Ovary (tissue), 9 donors: Measurements from ENCODE around the gene CTTN. TPM values are rescaled to one million over a fixed set of nuclear protein-coding genes. Genes with fewer than 3 reads are reported as not detected.

Experiments used
- DNase-seq, 5 donors: peaks; one replicate each; pipeline ENCODE4 v3.0.0-alpha.2; 2019 to 2020
- H3K27ac ChIP-seq, 2 donors: fragments of 200-600 bp; one replicate each; pipeline versions ENCODE4 v1.5.1 to v1.8.0; 2019 to 2022
- H3K27me3 ChIP-seq: fragments of 200-600 bp; one replicate; pipeline ENCODE4 v1.8.0; 2022
- H3K36me3 ChIP-seq: fragments of 200-600 bp; sonication (generic); one replicate; pipeline ENCODE4 v1.5.1; 2019
- H3K4me1 ChIP-seq: one replicate; pipeline ENCODE4 v1.8.1; 2013; ENCODE audit warnings: mild to moderate bottlenecking, moderate library complexity; ENCODE audit not compliant: insufficient read depth
- H3K4me3 ChIP-seq: fragments of 200-600 bp; sonication (generic); one replicate; pipeline ENCODE4 v1.5.1; 2017
- H3K9me3 ChIP-seq, 2 donors: fragments of 200-600 bp in 1 of 2; sonication (generic) in 1 of 2; one replicate each; pipeline versions ENCODE4 v1.5.1 to v1.8.1; 2013 to 2019; ENCODE audit warnings: mild to moderate bottlenecking in 1 of 2, moderate library complexity in 1 of 2
- CTCF ChIP-seq, 3 donors: fragments of 450-650 bp in 2 of 3; fragments of 200-600 bp in 1 of 3; IDR thresholded peaks; one replicate each; pipeline versions ENCODE4 v1.5.1 to v1.8.0; 2016 to 2022; ENCODE audit warnings: antibody characterized with exemption in 3 of 3, mild to moderate bottlenecking in 1 of 3
- EP300 ChIP-seq: sonication (generic); formaldehyde crosslinking; IDR thresholded peaks from one replicate; pipeline ENCODE4 v1.6.1; 2017; ENCODE audit warnings: antibody characterized with exemption
- POLR2A ChIP-seq: fragments of 450-650 bp; IDR thresholded peaks from one replicate; pipeline ENCODE4 v1.6.1; 2017; ENCODE audit warnings: antibody characterized with exemption, mild to moderate bottlenecking, moderate library complexity
- WGBS, 3 donors: extraction: QIAGEN DNeasy Blood & Tissue Kit in 1 of 3; methylation state at CpG; one replicate each; pipeline versions ENCODE4 v1.1.5 to v1.1.7; 2013 to 2017; 5-methylcytosine and 5-hydroxymethylcytosine counted together
- intact Hi-C, 4 donors: fragments of 100-400 bp; cut with DNase I; formaldehyde crosslinking; loops; one replicate each; pipeline versions ENCODE4 v1.11.0 to v1.15.1; 2022 to 2023
- polyA plus RNA-seq, 2 donors: library from polyadenylated mRNA; stranded (reverse); fragments of 200-250 nt in 1 of 2; fragments of 350-450 nt in 1 of 2; fragmentation: Illumina TruSeq in 1 of 2; extraction: RNeasy Lipid Tissue Mini Kit (QIAGEN cat#74804) in 1 of 2; gene quantifications; one replicate each; pipeline ENCODE4 v1.2.3, GENCODE V29; 2013 to 2014
- total RNA-seq, 7 donors: library from RNA; depleted of rRNA in 2 of 7; stranded (reverse); fragments of >200 nt in 2 of 7; fragmentation: NEBNext Ultra II Directional in 3 of 7; extraction: Animal tissue kit (Norgen Biotek cat#: 25700) in 3 of 7; gene quantifications; one replicate each; pipeline versions ENCODE4 v1.1.0 to v1.2.4, GENCODE V29; 2016 to 2023
- donor health status: DM: no; HTN: no; CAD: no; lungs with moderate emphysema.
- donor health status: DM: no; HTN: no; CAD: no.
- donor health status: Bipolar disorder and iron deficiency.
- donor health status: DM: yes; HTN: yes; CAD: no.
- donor health status: DM: no; HTN: no; CAD: no.
- donor health status: DM: yes; HTN: yes; CAD: no.

CTTN gene
- total and polyA plus RNA-seq, 9 donors: 129 to 321 (median 205) TPM

- intact Hi-C loops: no loop called here
- no peak for DNase-seq
- no peak overlapping the region for H3K27ac ChIP-seq
- H3K9me3 ChIP-seq: no peaks in the 10 kb centered on the region
- H3K27me3 ChIP-seq: no peaks in the 10 kb centered on the region
- H3K4me1 ChIP-seq: peaks cover 3% of the 10 kb centered on the region
- 68 to 76% (median 75%) methylated on average over 9 of the region's 9 CpGs for WGBS, 3 donors
- H3K36me3 ChIP-seq: no peaks in the 10 kb centered on the region
- TF ChIP-seq EP300 (no peak), POLR2A (no peak), CTCF (IDR thresholded peaks at IDR 0.05) (no peak)
- H3K4me3 ChIP-seq: no peak overlapping the region
These were observed 19.7 kb upstream of the CTTN start for GRCh38 chr11:70378506-70379134.

GRCh38 chr11:70381350-70381749 lies 17.0 kb upstream of the CTTN start:
- Histone ChIP-seq H3K4me3 (no peak overlapping the region), H3K36me3 (no peaks in the 10 kb centered on the region), H3K9me3 (no peaks in the 10 kb centered on the region), H3K27me3 (no peaks in the 10 kb centered on the region), H3K4me1 (peaks cover 3% of the 10 kb centered on the region), H3K27ac (peak overlapping the region in 1 of 2 donors; percentile 48)
- no peak for TF ChIP-seq CTCF (IDR thresholded peaks at IDR 0.05)
- no peak for TF ChIP-seq POLR2A
- no peak for TF ChIP-seq EP300
- no peak for DNase-seq
- WGBS, 3 donors: 90 to 94% (median 93%) methylated on average over 8 of the region's 8 CpGs
- intact Hi-C loops: no loop called here

GRCh38 chr11:70381872-70382861 lies 16.2 kb upstream of the CTTN start:
- H3K27ac ChIP-seq: peak overlapping the region in 1 of 2 donors; percentile 48
- intact Hi-C loops: no loop called here
- no peaks in the 10 kb centered on the region for H3K36me3 ChIP-seq
- no peak overlapping the region for H3K4me3 ChIP-seq
- peaks cover 3% of the 10 kb centered on the region for H3K4me1 ChIP-seq
- no peak for DNase-seq
- 45 to 46% (median 46%) methylated on average over 15 of the region's 15 CpGs for WGBS, 3 donors
- TF ChIP-seq POLR2A: no peak
- TF ChIP-seq CTCF (IDR thresholded peaks at IDR 0.05): no peak
- TF ChIP-seq EP300: no peak
- no peaks in the 10 kb centered on the region for H3K9me3 ChIP-seq
- H3K27me3 ChIP-seq: no peaks in the 10 kb centered on the region

GRCh38 chr11:70383664-70384565 lies 14.4 kb upstream of the CTTN start:
- intact Hi-C loops: no loop called here
- H3K27ac ChIP-seq: no peak overlapping the region
- no peaks in the 10 kb centered on the region for H3K36me3 ChIP-seq

More at GRCh38 chr11:70383664-70384565, 14.4 kb upstream of the CTTN start:
- H3K4me1 ChIP-seq: peaks cover 3% of the 10 kb centered on the region
- H3K9me3 ChIP-seq: no peaks in the 10 kb centered on the region
- H3K27me3 ChIP-seq: no peaks in the 10 kb centered on the region
- H3K4me3 ChIP-seq: no peak overlapping the region
- no peak for DNase-seq
- 80 to 90% (median 82%) methylated on average over 11 of the region's 11 CpGs for WGBS, 3 donors
- TF ChIP-seq POLR2A (no peak), EP300 (no peak), CTCF (IDR thresholded peaks at IDR 0.05) (no peak)
